HG03175 (cell line): ENCODE data around the gene PDCD7.
"Not testable (repeated sequence)": the region's sequence is repeated elsewhere in the genome, so short reads cannot be mapped to it uniquely, and the experiment has no call there.

Source experiments
- ATAC-seq: cut with Tn5 transposase; IDR thresholded peaks from one replicate; pipeline ENCODE4 v1.9.1; 2021; ENCODE audit warnings: mild to moderate bottlenecking, moderate library complexity; ENCODE audit not compliant: unreplicated experiment

The PDCD7 gene

DNA sequence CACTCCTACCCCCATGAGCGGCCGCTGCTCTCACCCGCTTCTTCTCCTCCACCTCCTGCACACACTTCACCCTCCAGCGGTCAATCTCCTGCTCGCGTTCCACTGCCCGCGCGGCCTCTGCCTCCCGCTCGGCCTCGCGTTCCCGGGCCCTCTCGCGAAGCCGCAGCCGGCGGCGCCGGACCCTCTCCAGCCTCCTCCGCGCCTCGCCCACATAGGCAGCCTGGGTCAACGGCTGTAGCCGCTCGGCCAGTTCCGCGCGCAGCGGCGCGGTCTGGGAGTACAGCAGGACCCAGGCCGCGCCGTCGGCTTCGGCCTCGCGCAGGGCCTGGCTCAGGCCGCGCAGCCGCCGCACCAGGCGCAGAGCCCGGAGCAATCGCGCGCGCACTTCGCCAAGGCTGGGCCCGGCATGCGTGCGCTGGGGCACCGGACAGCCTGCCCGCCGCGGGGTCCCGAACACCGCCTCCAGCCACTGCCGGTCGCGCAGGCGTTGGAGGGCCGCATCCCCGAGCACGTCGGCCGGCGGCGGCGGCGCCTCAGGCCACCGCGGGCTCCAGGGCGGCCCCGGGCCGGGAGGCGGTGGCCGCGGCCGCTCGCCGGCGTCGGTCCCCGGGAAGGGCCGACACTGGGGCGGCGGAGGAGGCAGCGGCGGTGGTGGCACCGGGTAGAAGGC lies 595 bp downstream of the PDCD7 start:
- ATAC-seq = peak; percentile 49

- no peak for ATAC-seq
Observed at GRCh38 chr15:65130941-65131340, 2.7 kb downstream of the PDCD7 start.

GRCh38 chr15:65115542-65115941 lies 18.1 kb downstream of the PDCD7 start:
- no peak for ATAC-seq

DNA sequence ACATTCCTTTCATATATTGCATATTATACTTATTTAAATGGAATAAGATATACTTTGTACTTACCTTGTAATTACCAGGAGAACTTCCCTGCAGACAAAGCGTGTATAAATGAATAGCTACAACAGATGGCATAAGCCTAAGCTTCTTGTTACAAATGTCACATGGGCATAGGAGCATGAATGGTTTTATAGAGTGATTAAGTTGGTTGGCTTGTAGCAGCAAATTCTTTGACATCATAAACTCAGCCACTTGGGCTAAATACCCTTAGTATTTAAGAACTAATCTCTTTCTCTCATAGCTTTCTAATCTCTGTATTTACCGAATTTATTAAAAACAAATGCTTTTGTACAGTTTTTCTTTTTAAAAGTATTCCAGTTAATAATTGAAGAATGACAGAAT lies 18.5 kb downstream of the PDCD7 start, which contains the start of gene UBAP1L:
TSS of gene UBAP1L (minus strand) at position 115 of the 400 bp plus-strand sequence. CDS start 8,985 bp downstream, outside the sequence.
- ATAC-seq = no peak

DNA sequence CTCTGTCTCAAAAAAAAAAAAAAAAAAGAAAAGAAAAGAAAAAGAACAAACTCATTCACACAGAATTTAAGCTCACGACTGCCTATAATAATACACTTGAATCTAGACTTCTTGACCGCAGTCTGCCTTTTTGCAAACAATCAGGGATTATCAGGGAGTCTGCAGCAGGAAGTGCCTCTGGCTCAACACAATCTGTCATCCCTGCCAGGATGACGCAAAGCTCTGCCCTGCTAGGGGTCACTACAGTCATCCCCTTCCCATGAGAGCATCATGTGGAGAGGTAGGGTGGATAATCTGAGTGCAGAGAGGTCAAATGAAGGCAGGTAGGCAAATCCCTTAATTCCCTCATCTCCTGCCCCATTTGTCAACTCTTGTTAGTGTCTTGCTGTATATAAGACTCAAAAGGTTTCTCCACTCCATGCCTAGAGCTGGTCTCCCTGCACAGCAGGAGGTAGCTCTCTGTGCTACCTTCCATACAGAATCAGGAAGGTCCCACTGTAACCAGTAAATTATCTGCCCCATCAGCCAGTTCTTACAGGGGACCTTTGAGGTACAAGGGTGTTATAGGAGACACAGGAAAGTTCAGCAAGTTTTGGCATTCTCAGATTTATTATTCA lies 22.8 kb downstream of the PDCD7 start:
- no peak for ATAC-seq

DNA sequence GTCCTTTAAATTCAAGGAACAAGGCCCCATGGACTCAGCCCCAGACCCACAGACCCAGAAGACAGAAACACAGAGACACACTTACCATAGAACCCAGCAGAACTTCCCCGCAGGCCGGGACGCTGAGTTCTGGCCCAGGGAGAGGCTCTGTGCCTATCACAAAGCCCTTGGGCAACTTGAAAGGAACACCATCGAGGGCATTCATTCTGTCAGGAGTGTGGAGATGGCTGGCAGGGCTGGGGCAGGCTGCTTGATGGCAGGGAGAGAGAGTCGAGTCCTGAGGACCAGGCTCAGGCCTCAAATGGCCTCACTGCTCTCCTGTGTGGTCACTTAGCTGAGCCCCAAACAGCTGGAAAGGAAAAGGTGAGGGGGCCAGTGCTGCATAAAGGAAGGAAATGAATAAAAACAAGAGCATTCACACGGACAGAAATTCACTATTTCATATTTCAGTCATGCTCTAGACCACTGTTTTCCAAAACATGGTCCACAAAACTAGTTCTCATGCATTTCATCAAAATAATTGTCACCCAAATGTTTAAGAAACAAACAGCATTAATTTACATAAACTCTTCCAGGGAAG lies 27.5 kb downstream of the PDCD7 start:
- no peak for ATAC-seq

GRCh38 chr15:65105038-65105437 lies 28.6 kb downstream of the PDCD7 start:
- ATAC-seq = no peak

- ATAC-seq = no peak
Observed at GRCh38 chr15:65102912-65103311, 30.7 kb downstream of the PDCD7 start.

GRCh38 chr15:65101891-65102708 lies 31.5 kb downstream of the PDCD7 start:
- no peak for ATAC-seq

DNA sequence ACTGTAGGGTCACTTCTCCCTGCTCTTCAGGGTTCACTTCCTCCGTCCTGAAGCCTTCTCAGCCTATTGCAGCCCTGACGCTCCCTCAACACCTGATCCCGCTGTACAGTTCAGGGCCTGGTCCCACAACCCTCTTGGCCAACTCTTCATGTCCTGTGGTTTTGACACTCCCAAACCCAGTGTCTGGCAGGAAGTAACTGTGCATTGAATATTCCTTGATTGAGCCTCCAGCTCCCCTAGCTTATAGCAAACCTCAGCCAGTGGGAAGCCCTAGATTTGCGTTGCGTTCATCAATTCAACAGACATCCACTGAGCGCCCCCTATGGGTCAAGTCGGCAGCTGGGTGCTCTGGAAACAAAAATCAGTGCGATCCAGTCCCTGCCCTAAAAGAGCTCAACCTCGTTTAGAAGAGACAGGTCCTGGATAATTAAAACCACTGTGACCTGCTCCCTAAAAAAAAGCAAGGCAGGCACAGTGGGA lies 32.2 kb downstream of the PDCD7 start:
- no peak for ATAC-seq

DNA sequence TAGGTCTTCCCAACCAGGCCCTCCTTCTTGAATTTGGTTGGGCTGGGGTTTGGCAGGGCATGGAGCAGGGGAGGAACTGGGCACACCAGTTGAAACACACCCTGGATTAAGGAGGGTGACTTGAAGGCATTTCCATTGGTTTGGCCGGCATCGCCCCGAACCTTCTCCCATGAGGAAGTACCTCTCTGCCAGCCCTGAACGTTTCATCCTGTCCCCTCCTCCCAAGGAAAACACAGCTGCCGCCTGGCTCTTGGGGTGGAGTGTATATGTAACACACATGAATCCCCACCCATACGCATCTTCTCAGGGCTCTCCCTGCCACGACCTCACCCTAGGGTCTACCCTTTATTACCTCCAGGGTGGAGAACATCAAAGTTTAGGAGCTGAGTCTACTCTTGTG lies 33.2 kb downstream of the PDCD7 start:
- ATAC-seq = no peak

- ATAC-seq = not testable (repeated sequence)
Observed at GRCh38 chr15:65099801-65100200, 33.8 kb downstream of the PDCD7 start.

- ATAC-seq = no peak
Observed at GRCh38 chr15:65099336-65099735, 34.3 kb downstream of the PDCD7 start.

GRCh38 chr15:65097651-65098263 lies 35.9 kb downstream of the PDCD7 start:
- ATAC-seq = no peak

DNA sequence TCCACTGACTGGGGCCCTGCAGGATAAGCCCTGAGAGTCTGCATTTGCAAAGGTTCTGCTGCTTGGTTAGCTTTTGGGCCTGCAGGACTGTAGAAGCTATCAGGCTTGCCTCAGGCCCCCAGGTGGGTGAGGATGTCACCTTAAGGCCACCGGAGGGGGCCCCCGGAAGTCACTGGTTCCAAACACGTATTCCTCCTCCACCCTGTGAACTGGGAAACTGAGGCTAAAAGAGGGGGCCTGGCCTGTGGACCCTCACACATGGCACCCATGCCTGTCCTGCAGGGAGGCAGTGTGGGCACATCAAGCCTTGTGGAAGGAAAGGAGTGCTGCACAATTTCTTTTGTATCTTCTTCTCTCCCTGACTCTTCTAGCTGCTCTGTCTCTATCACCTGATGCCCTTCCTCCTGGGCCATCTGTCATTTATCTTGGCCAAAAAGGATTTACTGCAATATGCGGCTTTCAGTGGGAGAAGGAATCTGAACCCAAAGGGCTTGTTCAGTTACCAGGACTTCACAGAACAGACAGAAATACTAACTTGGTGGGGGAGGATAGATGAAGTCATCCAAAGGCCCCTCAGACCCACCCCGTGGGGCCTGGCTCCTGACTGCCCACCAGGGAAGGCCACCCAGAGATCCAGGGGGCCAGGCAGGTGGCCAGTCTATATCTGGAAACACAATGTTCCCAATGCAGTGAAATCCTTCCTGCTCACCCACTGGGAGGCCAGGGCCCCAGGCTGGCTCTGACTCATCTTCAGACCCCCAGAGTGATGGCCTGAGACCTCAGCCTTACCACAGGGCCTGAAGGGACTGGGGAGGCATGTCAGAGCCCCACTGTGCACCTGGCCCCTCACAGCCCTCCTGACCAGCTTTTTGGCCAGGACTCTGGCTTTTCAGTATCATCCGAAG lies 36.9 kb downstream of the PDCD7 start:
- no peak for ATAC-seq

DNA sequence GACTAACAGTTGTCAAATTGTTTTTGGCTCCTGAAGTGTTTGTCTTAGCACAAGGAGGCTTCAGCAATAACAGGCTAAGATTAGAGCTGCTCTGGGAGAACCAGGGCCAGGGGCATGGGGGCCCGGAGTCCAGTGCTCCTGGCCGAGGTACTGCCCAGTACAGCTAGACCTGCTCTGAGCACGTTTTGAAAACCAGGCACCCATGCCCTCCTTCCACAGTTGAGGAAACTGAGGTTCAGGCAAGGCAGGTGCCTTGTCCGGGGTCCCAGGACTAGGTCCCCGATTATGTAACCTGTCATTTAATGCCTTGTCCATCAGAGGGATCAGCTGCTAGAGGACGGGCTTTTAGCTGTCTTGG lies 37.9 kb downstream of the PDCD7 start:
- no peak for ATAC-seq

DNA sequence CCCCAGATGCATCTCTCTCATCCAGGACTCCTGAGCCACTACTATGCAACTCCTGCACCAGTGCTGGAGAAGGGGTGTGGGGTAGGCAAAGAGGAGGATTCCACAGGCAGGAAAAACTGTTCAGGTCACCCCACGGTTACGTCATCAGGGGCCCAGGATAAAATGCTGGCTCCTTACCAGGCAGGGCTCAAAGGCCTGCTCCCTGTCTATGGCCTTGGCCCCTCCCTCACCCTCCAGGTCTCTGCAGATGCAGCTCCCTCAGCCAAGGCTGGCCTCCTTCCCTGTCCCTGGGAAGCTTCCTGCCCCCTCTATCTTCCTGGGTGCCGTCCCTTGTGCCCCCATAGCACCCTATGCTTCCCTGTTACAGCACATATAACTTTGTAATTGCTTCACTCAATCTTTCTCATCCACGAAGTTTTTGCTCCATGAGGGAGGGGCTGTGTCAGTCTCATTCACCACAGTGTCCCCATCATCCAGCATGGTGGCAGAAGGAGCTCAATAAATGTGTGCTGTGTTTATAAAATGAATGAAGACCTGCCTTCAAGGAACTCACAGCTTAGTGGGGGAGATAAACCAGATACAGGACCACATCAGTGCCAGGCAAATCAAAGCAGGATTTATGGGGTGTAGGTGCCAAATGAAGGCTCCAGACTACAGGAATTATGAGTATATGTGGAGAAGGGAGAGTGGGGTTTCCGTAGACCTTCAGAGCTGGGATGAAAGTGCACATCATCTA lies 38.4 kb downstream of the PDCD7 start:
- ATAC-seq = no peak

GRCh38 chr15:65094294-65094995 lies 39.2 kb downstream of the PDCD7 start:
- ATAC-seq = no peak

DNA sequence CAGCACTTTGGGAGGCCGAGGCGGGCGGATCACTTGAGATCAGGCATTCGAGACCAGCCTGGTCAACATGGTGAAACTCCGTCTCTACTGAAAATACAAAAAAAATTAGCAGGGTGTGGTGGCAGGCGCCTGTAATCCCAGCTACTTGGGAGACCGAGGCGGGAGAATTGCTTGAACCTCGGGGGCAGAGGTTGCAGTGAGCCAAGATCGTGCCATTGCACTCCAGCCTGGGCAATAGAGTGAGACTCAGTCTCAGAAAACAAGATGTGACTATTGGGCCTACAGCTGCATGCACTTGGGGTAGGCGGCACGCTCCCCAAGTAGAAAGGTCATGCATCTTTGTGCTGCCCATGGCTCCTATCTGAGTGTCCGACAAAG lies 39.8 kb downstream of the PDCD7 start:
- ATAC-seq = not testable (repeated sequence)
